ENCODE data around the gene FXN.

Gene FXN

GRCh38 chr9:69139596-69139995, 104.0 kb downstream of the FXN start:
- TF ChIP-seq ZC3H10 (CRISPR knock-in tag; IDR thresholded peaks at IDR 0.05) (no peak), OSR1 (CRISPR knock-in tag; IDR thresholded peaks at IDR 0.05) (no peak), POU6F1 (CRISPR knock-in tag; IDR thresholded peaks at IDR 0.05; ENCODE audit: borderline replicate concordance, low read depth) (no peak), ISL1 (CRISPR knock-in tag; IDR thresholded peaks at IDR 0.05) (no peak), BACH2 (CRISPR knock-in tag; IDR thresholded peaks at IDR 0.05; ENCODE audit: borderline replicate concordance) (no peak), CSRNP3 (CRISPR knock-in tag; IDR thresholded peaks at IDR 0.05) (no peak), ARNTL (CRISPR knock-in tag; IDR thresholded peaks at IDR 0.05; ENCODE audit: borderline replicate concordance, low read depth) (no peak), SNAI2 (CRISPR knock-in tag; IDR thresholded peaks at IDR 0.05) (no peak), ZNF70 (CRISPR knock-in tag; IDR thresholded peaks at IDR 0.05) (no peak), TSHZ2 (CRISPR knock-in tag; IDR thresholded peaks at IDR 0.05) (no peak), PATZ1 (CRISPR knock-in tag; IDR thresholded peaks at IDR 0.05; ENCODE audit: borderline replicate concordance) (no peak), GLIS3 (CRISPR knock-in tag; IDR thresholded peaks at IDR 0.05) (no peak)
- no peak for ATAC-seq

GRCh38 chr9:69140123-69140735, 104.7 kb downstream of the FXN start:
- no peak for ATAC-seq
- TF ChIP-seq PATZ1 (CRISPR knock-in tag; IDR thresholded peaks at IDR 0.05; ENCODE audit: borderline replicate concordance) (no peak), ZFP30 (CRISPR knock-in tag; IDR thresholded peaks at IDR 0.05) (no peak), CREB5 (CRISPR knock-in tag; IDR thresholded peaks at IDR 0.05; ENCODE audit: low read depth) (no peak), OSR1 (CRISPR knock-in tag; IDR thresholded peaks at IDR 0.05) (no peak), ZNF8 (CRISPR knock-in tag; IDR thresholded peaks at IDR 0.05) (no peak), CSRNP3 (CRISPR knock-in tag; IDR thresholded peaks at IDR 0.05) (no peak), BACH2 (CRISPR knock-in tag; IDR thresholded peaks at IDR 0.05; ENCODE audit: borderline replicate concordance) (no peak), POU6F1 (CRISPR knock-in tag; IDR thresholded peaks at IDR 0.05; ENCODE audit: borderline replicate concordance, low read depth) (no peak), ESRRG (CRISPR knock-in tag; IDR thresholded peaks at IDR 0.05) (no peak), TSHZ2 (CRISPR knock-in tag; IDR thresholded peaks at IDR 0.05) (no peak), RARB (CRISPR knock-in tag; IDR thresholded peaks at IDR 0.05) (no peak), ISL1 (CRISPR knock-in tag; IDR thresholded peaks at IDR 0.05) (no peak), ZNF70 (CRISPR knock-in tag; IDR thresholded peaks at IDR 0.05) (no peak)

Data from SK-N-SH treated with all-trans-retinoic acid at 6 μM for 48 hours (cell line).